GM12878 (cell line): ENCODE results near the gene PIP5K1A. TPM values are rescaled to one million over a fixed set of nuclear protein-coding genes. Genes with fewer than 3 reads are reported as not detected.
A peak's percentile ranks its signal among the peaks of the same experiment; 100 is the strongest.

Experiments used
- ASH2L ChIP-seq: fragments of 300-600, 200-600 bp; sonication (generic); IDR thresholded peaks from 2 replicates; pipeline ENCODE4 v1.6.1; 2017; ENCODE audit warnings: low read depth, mild to moderate bottlenecking, borderline replicate concordance
- BMI1 ChIP-seq: fragments of 450-650 bp; IDR thresholded peaks from 2 replicates; pipeline ENCODE4 v1.6.1; 2016; ENCODE audit warnings: mild to moderate bottlenecking, moderate library complexity, borderline replicate concordance
- CTCF ChIP-seq, 3 experiments: IDR thresholded peaks in 2 of 3; conservative IDR thresholded peaks in 1 of 3; 2 replicates each; pipeline ENCODE4 v1.5.1; 2011; ENCODE audit warnings: low read depth in 3 of 3, low read length in 3 of 3, mild to moderate bottlenecking in 3 of 3, control low read depth in 2 of 3, moderate library complexity in 2 of 3, inconsistent platforms in 1 of 3, mixed read lengths in 1 of 3; ENCODE audit not compliant: control insufficient read depth in 2 of 3, insufficient read depth in 1 of 3; ENCODE audit errors: extremely low read depth in 1 of 3
- DPF2 ChIP-seq: fragments of 450-650 bp; IDR thresholded peaks from 2 replicates; pipeline ENCODE4 v1.6.1; 2017; ENCODE audit warnings: mild to moderate bottlenecking
- IKZF2 ChIP-seq, 2 experiments: fragments of 450-650 bp; IDR thresholded peaks; 2 replicates each; pipeline ENCODE4 v1.6.1; 2017; ENCODE audit warnings: mild to moderate bottlenecking in 2 of 2, moderate library complexity in 2 of 2
- KAT2A ChIP-seq: conservative IDR thresholded peaks from 2 replicates; pipeline ENCODE4 v1.6.1; 2011; ENCODE audit warnings: low read depth, low read length; ENCODE audit not compliant: control insufficient read depth
- MEF2A ChIP-seq: IDR thresholded peaks from 2 replicates; pipeline ENCODE4 v1.6.1; 2011; ENCODE audit warnings: low read depth, mild to moderate bottlenecking, low read length, moderate library complexity; ENCODE audit not compliant: insufficient read depth
- MLLT1 ChIP-seq: fragments of 450-650 bp; IDR thresholded peaks from 2 replicates; pipeline ENCODE4 v1.6.1; 2016; ENCODE audit warnings: mild to moderate bottlenecking
- MXI1 ChIP-seq: fragments of 150-350 bp; IDR thresholded peaks from 2 replicates; pipeline ENCODE4 v1.6.1; 2011; ENCODE audit warnings: low read depth, mild to moderate bottlenecking, inconsistent platforms, low read length, improper control_type of control experiment
- MYB ChIP-seq: fragments of 150-350 bp; IDR thresholded peaks from 2 replicates; pipeline ENCODE4 v1.6.1; 2014; ENCODE audit warnings: mild to moderate bottlenecking, low read depth, low read length, borderline replicate concordance
- POLR2AphosphoS2 ChIP-seq: IDR thresholded peaks from 2 replicates; pipeline ENCODE4 v1.6.1; 2011; ENCODE audit warnings: low read depth, mild to moderate bottlenecking, low read length, improper control_type of control experiment, moderate library complexity
- SIN3A ChIP-seq: IDR thresholded peaks from 2 replicates; pipeline ENCODE4 v1.6.1; 2012; ENCODE audit warnings: low read depth, low read length, improper control_type of control experiment
- SMAD5 ChIP-seq: IDR thresholded peaks from 2 replicates; pipeline ENCODE4 v1.6.1; 2016; ENCODE audit warnings: antibody characterized with exemption, low read depth
- SP1 ChIP-seq: IDR thresholded peaks from one replicate; pipeline ENCODE4 v1.6.1; 2011; ENCODE audit warnings: low read depth, low read length
- SUZ12 ChIP-seq: fragments of 200-600 bp; sonication (generic); IDR thresholded peaks from one replicate; pipeline ENCODE4 v1.6.1; 2018; ENCODE audit warnings: antibody characterized with exemption, mild to moderate bottlenecking; ENCODE audit not compliant: unreplicated experiment
- WRNIP1 ChIP-seq: IDR thresholded peaks from 2 replicates; pipeline ENCODE4 v1.6.1; 2011; ENCODE audit warnings: low read depth, low read length, improper control_type of control experiment, borderline replicate concordance
- polyA plus RNA-seq, 11 experiments: library from polyadenylated mRNA; depleted of rRNA in 4 of 11; unstranded in 6 of 11; stranded (reverse) in 5 of 11; fragments of >200 nt; fragmentation: Nextera tagmentation in 4 of 11; fragmentation: Illumina TruSeq in 1 of 11; extraction: Ambion mirVana in 4 of 11; extraction: Trizol in 1 of 11; gene quantifications; 1 replicate in 1 of 11; 2 replicates in 10 of 11; pipeline versions ENCODE4 v1.2.1 to v1.2.3, GENCODE V29; 2011 to 2016; ENCODE audit warnings: inconsistent platforms in 2 of 11, missing spikeins in 2 of 11, low read depth in 1 of 11
- total RNA-seq, 4 experiments: library from RNA; depleted of rRNA in 3 of 4; stranded (reverse); fragments of >200 nt in 3 of 4; fragmentation: Illumina TruSeq in 1 of 4; extraction: Trizol in 1 of 4; gene quantifications; 2 replicates each; pipeline versions ENCODE4 v1.2.1 to v1.2.3, GENCODE V29; 2013 to 2021
- TF ChIP-seq, protein P1 (sequence below): fragments of 150-350 bp; IDR thresholded peaks from 2 replicates; pipeline ENCODE4 v1.6.1; 2016; ENCODE audit warnings: low read depth, low read length
- TF ChIP-seq, protein P2 (sequence below): fragments of 450-650 bp; IDR thresholded peaks from 2 replicates; pipeline ENCODE4 v1.6.1; 2014; ENCODE audit warnings: mild to moderate bottlenecking
- TF ChIP-seq, protein P3 (sequence below): fragments of 450-650 bp; IDR thresholded peaks from 2 replicates; pipeline ENCODE4 v1.6.1; 2017; ENCODE audit warnings: borderline replicate concordance

Gene PIP5K1A
- total and polyA plus RNA-seq, 10 of the 15 experiments (the other 5 are each of a cell fraction or from before 2014, with no cell fraction given): 4.5 to 114 (median 51.5) TPM

DNA sequence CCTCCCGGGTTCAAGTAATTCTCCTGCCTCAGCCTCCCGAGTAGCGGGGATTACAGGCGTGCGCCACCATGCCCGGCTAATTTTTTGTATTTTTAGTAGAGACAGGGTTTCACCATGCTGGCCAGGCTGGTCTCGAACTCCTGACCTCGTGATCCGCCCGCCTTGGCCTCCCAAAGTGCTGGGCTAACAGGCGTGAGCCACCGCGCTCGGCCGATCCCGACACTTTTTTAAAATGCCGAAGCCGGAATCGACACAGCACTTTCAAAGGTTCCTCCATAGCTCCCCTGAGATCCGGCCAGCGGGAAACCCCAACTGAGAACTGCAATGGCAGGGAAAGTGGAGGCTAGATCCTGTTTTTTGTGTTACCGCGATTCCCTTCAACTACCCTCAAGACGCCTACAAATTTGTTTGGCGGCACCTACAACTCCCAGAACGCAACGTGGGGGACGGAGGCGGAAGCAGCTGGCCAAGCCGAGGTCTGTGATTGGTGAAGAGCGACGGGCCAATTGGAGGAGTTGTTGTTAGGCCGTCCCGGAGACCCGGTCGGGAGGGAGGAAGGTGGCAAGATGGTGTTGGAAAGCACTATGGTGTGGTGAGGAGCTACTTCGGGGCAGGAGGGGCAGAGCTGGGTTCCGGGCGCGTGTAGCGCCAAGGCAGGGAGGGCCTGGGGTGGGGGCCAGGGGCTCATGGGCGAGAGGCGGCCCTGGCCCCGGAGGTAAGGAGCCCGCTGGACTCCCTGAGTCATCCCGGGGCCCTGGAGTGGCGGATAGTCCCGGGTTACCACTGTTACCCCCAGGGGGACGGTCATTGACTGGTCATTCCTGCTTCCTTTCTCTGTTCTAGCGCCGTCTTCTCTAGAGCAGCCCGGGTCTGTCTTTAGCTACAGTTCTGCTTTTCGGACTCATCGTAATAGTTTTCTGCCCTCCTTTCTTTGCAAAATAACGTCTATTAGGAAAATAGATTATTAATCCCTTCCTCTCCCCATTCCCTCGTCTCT is 56.2 kb downstream of the PIP5K1A start, which contains the start of gene PSMD4 (continued):
- TF ChIP-seq BMI1 (no peak), SIN3A (peak; percentile 58; the same call in 1 of the 2 replicates), SP1 (peak; percentile 97), ASH2L (no peak), WRNIP1 (peak; percentile 85; the same call in 1 of the 2 replicates), POLR2AphosphoS2 (peak; percentile 73; the same call in 1 of the 2 replicates), MEF2A (no peak), MXI1 (peak; percentile 62), SUZ12 (no peak), CTCF (IDR thresholded peaks at IDR 0.05 in 2 of 3, conservative IDR thresholded peaks at IDR 0.05 in 1 of 3; ENCODE audit: control insufficient read depth in 2 of 3, extremely low read depth in 1 of 3, insufficient read depth in 1 of 3, low read depth in 3 of 3, low read length in 3 of 3) (no peak), MYB (no peak), IKZF2 (IDR thresholded peaks at IDR 0.05) (peak; percentile 60 to 68), DPF2 (0 out of 2 replicates have a peak, but pooled peaks have one; percentile 42), SMAD5 (peak; percentile 85; the same call in 1 of the 2 replicates), KAT2A (no peak), MLLT1 (peak; percentile 99)
- TF ChIP-seq, protein P1, sequence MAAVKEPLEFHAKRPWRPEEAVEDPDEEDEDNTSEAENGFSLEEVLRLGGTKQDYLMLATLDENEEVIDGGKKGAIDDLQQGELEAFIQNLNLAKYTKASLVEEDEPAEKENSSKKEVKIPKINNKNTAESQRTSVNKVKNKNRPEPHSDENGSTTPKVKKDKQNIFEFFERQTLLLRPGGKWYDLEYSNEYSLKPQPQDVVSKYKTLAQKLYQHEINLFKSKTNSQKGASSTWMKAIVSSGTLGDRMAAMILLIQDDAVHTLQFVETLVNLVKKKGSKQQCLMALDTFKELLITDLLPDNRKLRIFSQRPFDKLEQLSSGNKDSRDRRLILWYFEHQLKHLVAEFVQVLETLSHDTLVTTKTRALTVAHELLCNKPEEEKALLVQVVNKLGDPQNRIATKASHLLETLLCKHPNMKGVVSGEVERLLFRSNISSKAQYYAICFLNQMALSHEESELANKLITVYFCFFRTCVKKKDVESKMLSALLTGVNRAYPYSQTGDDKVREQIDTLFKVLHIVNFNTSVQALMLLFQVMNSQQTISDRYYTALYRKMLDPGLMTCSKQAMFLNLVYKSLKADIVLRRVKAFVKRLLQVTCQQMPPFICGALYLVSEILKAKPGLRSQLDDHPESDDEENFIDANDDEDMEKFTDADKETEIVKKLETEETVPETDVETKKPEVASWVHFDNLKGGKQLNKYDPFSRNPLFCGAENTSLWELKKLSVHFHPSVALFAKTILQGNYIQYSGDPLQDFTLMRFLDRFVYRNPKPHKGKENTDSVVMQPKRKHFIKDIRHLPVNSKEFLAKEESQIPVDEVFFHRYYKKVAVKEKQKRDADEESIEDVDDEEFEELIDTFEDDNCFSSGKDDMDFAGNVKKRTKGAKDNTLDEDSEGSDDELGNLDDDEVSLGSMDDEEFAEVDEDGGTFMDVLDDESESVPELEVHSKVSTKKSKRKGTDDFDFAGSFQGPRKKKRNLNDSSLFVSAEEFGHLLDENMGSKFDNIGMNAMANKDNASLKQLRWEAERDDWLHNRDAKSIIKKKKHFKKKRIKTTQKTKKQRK: no peak
- TF ChIP-seq, protein P2, sequence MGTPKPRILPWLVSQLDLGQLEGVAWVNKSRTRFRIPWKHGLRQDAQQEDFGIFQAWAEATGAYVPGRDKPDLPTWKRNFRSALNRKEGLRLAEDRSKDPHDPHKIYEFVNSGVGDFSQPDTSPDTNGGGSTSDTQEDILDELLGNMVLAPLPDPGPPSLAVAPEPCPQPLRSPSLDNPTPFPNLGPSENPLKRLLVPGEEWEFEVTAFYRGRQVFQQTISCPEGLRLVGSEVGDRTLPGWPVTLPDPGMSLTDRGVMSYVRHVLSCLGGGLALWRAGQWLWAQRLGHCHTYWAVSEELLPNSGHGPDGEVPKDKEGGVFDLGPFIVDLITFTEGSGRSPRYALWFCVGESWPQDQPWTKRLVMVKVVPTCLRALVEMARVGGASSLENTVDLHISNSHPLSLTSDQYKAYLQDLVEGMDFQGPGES: peak; percentile 80; the same call in 1 of the 2 replicates
- TF ChIP-seq, protein P3, sequence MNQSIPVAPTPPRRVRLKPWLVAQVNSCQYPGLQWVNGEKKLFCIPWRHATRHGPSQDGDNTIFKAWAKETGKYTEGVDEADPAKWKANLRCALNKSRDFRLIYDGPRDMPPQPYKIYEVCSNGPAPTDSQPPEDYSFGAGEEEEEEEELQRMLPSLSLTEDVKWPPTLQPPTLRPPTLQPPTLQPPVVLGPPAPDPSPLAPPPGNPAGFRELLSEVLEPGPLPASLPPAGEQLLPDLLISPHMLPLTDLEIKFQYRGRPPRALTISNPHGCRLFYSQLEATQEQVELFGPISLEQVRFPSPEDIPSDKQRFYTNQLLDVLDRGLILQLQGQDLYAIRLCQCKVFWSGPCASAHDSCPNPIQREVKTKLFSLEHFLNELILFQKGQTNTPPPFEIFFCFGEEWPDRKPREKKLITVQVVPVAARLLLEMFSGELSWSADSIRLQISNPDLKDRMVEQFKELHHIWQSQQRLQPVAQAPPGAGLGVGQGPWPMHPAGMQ: no peak
